GM18519 (cell line): ENCODE results near the gene LTBP1.
"Not testable (repeated sequence)": the region's sequence is repeated elsewhere in the genome, so short reads cannot be mapped to it uniquely, and the experiment has no call there.

Source experiments
- ATAC-seq: cut with Tn5 transposase; IDR thresholded peaks from one replicate; pipeline ENCODE4 v1.9.1; 2021; ENCODE audit warnings: mild to moderate bottlenecking, moderate library complexity; ENCODE audit not compliant: unreplicated experiment, low FRiP score

The LTBP1 gene

DNA sequence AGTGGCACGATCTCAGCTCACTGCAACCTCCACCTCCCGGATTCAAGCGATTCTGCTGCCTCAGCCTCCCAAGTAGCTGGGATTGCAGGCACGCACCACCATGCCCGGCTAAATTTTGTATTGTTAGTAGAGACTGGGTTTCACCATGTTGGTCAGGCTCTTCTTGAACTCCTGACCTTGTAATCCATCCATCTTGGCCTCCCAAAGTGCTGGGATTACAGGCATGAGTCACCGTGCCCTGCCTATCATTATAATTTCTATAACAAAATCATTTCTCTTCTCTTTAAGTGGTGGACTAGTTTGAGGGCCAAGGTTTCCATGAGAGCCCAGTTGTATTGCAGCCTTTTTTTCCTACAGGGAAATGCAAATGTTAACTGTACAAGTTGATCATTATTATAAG is 442.9 kb downstream of the LTBP1 start:
- ATAC-seq, result not testable (repeated sequence)

DNA sequence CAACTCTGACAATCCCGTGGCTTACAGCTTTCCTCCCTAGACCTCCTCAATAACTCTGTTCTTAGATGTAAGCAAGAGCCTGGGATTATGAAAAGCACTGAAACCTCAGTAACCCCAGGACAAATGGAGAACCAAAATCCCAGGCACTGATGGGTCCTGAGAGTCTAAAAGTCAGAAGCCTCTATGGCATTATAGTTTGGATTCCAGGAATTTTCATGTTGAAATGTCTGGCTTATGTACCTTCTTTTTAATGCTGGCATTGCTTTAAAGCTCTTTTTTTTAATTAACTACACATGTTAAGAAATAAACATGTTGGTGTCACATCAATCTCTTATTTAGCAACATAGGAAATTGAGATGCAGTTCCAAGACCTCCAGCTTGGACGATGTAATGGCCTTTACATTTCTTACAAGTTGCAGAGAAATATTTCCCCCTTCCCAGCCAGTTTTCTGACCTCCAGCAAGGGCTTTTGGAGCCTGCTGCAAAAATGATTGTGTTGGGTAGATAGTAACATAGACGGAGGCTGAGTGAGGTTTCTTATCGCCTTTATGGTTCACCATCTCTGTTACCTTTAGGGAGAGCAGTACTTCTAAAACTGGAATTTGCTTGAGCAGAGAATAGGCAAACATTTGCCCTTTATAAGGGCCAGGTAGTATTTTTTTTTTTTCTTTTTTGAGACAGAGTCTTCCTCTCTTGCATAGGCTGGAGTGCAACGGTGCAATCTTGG is 444.9 kb downstream of the LTBP1 start:
- ATAC-seq, result no peak

DNA sequence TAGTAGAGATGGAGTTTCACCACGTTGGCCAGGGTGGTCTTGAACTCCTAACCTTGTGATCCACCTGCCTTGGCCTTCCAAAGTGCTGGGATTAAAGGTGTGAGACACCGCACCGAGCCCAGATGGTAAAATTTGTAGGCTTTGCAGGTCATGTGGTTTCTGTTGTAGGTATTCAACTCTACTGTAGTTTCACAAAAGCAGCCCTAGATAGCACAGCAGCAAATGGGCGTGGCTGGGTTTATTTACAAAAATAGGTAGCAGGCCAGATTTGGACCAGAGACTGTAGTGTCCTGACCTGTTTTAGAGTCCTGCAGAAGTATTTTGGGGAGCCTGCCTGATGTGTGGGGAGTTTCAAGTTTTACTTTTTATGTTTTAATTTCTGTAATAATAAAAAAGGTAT is 445.6 kb downstream of the LTBP1 start:
- no peak for ATAC-seq

DNA sequence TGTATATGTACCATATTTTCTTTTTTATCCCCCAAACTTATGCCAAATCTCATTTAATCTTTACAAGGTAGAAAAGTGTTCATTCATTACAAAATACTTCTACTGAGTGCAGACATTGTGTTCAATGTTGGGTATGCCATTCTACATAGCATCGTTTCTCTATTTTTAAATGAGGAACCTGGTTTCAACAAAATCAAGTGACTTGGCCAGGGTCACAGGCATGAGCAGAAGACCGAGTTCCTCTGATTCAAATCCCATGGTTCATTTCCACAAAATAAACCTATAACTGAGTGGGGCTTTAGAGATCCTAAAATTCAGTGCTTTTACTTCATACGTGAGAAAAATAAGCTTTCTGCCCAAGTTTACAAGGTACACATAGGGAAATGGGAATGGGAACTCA is 448.3 kb downstream of the LTBP1 start:
- ATAC-seq, result no peak

DNA sequence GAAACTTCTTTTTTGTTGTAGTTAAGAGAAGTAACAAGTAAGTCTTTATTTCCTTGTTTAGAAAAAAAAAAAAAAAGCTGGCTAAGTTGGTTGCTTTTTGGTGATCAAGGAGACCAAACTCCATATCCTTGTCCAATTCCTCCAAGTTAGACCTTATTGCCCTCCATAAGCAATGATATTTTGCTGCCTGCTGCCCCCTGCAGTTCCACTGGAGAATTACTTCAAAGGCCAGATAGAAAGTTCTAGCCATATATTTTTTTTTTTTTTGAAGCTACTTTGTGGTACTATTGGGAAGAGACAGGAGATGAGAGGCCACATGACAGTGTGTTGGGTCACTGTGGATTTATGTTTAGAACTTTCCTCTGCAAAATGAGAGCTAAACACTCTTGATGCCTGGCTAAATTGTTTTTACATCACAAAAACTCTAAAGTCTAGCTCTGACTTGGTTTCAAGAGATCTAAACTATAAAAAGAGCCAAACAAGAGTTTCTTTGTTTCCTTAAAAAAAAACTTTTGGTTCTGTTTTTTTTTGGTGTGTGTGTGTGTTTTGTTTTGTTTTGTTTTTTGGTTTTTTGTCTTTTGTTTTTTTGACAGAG is 449.0 kb downstream of the LTBP1 start:
- no peak for ATAC-seq

DNA sequence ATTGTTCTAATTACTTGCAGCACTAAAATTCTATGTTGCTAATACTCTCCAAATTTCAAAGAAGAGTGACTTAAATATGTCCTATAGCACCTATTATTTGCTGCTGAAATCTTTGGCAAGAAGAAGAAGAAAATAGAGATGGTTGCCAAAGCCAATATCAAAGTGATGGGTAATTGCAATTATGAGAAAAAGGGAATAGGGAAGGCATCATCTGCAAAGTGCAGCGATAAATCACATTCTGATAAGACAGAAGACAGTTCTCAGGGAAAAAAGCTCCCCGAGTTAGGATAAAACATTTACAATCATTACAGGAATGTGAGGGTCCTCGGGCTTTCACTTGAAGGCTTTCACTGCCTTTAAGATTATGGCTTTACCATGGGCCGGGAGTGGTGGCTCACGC is 457.6 kb downstream of the LTBP1 start:
- no peak for ATAC-seq

DNA sequence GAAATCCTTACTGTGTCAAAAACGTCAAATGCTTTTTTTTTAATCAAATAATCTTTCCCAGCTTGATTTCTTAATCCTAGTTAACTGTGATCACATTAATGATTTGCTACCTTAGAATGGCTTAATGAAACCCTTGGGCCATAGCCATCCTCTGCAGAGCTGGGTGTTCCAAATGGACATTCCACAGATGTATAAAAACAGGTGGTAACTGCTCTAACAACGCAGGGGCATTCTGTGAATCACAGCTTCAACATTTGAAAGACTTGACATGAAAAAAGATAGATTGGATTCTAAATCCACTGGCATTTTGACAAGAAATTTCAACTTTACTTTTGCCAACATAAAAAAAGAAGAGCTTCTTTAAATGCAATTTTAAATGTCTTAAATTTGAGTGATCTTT is 459.9 kb downstream of the LTBP1 start:
- no peak for ATAC-seq

DNA sequence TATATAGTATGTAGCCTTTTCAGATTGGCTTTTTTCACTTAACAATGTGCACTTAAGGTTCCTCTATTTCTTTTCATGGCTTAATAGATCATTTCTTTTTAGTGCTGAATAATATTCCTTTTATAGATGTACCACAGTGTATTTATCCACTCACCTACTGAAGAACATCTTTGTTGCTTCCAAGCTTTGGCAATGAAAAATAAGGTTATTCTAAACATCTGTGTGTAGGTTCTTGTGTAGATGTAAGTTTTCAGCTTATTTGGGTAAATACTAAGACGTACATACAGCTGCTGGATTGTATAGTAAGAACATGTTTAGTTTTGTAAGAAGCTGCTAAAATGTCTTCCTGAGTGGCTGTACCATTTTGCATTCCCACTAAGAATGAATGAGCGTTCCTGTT is 461.4 kb downstream of the LTBP1 start:
- no peak for ATAC-seq

DNA sequence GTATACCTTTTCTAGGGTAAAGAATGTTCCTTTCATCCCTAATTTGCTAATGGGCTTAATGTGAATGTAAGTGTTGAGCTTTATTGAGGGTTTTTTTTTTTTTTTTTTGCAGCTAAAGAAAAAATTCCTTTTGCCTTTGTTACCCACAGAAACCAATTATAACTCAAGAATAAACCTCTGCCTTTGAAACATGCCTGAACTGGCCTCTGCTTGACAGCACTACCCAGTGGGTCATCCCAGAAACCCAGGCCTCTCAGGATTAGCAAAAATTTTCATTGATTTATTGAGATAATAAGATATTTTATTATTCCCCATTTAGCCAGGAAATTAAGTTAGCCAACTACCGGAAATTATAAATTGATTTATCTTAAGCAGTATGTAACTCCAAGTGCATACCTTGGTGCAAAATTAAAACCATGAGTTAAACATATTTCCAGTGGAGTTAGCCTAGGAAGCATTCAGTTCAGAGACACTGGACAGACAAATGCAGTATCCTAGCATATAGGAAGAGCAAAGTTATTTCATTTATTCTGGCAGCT is 462.7 kb downstream of the LTBP1 start:
- no peak for ATAC-seq

DNA sequence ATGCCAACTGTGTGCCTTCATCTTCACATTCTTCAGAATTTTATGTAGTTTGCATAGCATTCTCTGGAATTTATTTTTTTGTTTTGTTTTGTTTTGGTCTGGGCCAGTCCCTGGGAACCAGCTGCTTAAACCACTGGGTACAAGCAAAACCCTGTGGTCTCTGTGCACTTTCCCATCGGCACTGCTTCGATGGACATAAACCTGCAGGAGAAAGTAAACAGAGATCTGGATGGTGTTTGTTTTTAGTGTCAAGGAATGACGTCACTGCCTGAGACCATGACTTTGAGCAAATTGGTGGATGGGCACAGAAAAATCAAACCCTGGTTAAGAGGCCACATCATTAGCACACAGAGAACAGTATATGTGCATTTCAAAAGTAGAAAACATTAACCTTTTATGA is 465.0 kb downstream of the LTBP1 start:
- no peak for ATAC-seq

DNA sequence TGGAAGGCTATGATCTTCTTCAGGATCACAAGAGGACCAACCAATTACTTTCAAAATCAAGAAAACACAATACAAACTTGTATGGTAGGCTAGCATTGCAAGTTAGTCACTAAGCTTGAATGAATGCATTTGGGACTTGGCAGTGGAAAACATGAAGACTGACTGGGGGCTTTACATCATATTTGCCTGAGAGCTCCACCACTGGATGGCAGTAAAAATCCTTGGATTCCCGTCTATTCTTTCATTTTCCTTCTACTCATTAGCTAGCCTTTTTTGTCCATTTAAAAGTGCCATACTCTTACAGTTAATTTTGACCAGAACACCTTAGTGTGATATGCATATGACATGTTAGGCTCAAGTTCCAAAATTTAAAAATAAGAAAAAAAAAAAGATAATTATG is 466.2 kb downstream of the LTBP1 start:
- ATAC-seq, result no peak

DNA sequence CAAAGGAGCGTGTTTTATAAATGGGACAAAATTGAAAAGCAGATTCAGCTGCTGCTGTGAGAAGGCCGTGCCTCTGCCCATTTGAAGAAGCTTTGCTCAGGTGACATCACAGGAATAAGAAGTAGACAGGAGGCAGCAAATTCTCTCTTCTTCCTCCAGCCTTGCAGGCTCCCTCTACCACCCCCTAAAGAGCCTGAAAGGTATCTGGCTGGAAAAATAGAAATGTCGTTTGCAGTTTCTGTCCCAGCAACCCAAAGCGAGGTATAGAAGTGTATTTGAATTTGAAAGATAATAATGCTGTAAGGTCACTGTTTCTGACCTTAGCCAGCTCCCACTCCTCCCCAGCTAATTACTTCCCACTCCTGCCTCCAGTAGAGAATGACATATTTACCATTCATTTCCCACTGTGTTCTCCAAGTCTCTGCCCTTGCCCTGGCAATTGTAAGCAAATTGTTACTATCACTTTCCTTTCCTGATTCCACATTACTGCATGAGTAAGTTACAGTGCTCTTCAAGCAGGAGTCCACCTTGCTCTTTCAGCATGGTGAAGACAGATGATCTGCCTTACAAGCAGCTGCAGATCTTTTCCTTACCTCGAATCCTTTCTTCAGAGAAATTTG is 472.9 kb downstream of the LTBP1 start:
- ATAC-seq, result no peak

DNA sequence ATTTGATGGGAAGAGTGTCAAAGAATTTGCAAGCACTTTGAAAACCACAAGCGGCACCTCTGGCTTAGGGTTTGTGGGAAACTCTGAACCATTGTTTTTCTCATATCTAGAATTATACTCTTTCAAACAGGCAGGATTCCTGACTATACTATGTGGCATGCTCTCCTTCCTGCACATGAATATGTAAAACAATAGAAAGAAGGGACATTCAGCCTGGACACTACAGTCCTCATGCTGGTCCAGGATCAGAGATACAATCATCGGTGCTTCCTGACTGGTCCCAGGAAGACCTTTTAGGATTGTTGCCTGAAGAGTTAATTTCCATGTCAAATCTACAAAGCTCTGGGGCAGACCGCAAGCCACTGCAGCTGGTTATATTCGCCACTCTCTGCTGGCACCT is 474.0 kb downstream of the LTBP1 start:
- ATAC-seq, result no peak

DNA sequence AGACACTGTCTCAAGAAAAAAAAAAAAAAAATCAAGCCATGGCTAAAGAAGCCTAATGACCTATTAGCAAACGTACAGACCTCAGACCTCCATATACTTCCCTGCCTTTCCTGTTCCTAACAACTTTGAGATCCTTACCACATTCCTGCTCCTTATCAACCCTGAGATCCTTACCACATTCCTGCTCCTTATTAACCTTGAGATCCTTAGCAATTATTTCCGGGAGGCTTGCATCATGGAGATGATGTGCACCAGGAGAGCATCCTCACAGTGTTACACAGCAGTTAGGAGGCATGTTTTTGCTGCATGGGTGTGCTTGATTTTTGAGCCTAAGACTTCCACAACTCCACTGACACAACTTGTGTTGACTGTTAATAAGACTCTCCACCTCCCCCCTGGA is 475.1 kb downstream of the LTBP1 start:
- ATAC-seq, result no peak

DNA sequence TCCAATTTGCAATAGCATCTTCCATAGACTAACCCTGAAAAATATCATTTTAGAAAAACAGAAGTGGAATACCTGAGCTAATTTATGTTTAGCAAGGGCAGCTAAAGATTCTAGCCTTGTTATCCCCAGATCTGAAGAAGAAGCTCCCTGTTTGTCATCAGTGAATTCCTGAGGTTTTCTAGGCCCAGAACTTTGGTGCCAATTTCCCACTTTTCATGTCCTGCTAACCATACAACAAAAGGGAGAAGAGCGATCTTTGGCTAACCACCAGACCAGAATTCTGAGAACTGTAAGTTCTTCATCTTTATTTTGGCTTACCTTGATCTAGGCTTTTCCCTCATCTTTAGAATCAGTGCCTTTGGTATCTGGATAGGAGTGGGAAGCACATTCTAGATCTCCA is 478.4 kb downstream of the LTBP1 start:
- ATAC-seq, result no peak

DNA sequence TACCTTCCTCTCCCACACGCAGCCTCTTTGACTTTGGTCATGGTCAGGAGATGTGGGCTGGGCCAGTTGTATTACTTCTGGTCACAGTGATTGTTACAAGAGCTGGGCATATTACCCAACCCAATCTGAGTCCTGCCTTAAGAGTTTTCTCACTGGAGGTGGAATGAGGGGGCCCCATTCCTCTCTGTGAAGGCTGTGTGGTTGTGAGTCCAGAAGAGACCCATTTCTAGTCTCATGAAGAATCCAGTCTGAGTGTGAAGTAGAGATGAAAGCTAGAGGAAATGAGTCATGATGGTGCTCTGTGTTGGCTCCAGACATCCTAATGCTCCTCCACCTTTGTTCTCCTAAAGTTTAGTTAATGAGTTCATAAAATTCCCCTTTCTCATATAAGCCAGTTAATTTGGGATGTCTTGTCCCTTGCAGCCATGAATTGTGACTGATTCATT is 478.9 kb downstream of the LTBP1 start:
- no peak for ATAC-seq

DNA sequence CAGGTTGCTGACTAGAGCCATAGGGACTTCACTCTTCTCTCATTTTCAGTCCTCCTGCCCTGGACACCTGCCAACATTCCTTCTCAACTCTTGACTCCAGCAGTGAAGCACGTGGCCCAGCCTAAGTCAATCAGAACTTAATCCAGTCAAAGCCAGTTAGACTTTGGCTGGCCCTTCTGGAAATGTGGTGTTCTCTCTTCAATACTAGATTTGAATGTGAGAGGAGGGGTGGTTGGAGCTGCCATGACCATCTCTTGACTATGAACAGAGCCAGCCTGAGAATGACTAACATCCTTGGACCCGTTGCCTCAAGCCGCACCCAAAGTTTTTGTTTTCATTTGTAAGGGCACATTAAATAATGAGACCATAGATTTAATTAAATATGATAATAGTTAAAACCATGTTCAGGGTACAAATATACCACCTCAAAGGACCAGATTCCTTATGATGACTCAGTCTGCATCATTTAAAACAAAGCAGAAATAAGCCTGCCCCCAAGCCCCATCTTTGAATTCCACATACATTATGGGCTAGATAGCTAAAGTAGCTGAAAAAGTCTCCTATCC is 480.0 kb downstream of the LTBP1 start:
- no peak for ATAC-seq

DNA sequence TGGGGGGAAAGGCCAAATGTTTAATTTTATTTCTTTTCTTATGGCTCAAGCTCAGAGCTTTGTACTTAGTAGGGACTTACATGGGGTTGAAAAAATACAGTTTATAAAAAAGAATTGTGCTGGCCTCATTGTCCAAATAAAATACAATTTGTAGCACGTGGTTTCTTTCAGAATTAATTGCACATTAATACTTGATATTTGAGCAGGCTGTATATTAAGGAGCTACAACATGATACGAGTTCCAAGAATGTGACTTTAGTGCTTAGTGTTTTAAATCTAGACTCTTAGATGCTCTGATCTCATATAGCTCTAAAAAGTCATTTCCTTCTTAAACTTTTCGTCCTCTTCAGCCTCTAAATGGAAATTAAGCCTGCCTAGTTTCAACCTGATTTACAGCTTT is 483.3 kb downstream of the LTBP1 start:
- ATAC-seq, result no peak

DNA sequence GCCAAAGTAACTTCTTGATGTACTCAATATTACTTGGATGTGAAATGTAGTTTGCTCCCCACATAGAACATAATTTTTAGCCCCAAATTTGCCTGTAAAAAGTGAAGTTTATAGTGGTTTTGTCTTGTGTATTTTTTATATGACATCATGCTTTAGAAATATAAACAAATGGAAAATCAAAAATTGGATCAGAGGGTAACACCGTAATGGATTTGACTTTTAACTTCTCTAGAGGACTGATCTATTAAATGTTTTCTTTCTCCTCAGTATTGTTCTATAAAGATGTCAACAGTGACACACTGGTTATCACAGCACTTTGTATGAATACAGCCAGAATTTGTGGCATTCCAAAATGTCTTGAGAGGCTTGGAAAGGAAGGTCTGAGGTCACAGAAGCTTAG is 484.1 kb downstream of the LTBP1 start:
- ATAC-seq, result no peak

DNA sequence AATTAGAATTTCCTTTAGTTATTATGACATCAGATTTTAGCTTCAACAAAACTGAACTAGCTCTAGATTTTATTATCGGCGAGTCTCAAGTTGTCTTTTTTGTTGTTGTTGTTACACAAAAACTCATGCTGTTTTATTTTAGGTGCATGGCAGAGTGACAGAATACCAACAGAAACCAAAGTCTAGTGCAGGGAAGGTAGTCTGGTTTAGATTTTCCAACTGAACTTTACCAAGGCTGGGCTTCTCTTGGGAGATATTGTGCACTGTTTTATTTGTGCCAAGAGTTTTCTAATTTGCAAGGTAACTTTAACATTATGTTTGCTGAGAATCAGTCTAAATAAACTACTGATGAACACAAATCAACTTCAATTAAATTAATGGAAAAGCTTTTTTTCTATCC is 486.1 kb downstream of the LTBP1 start:
- ATAC-seq, result no peak
